ENCODE results near the gene CDK14. TPM values are rescaled to one million over a fixed set of nuclear protein-coding genes. Genes with fewer than 3 reads are reported as not detected.

Gene CDK14
- total and polyA plus RNA-seq, 2 of the 8 experiments (the other 6 are each of a cell fraction or from before 2014, with no cell fraction given), result 5.5 to 47.3 TPM

- H2BK12ac ChIP-seq (ENCODE audit: low read depth, low read length), result no peak overlapping the region
- no peak overlapping the region for H3K4me3 ChIP-seq (ENCODE audit: extremely low read depth in 1 of 4, insufficient read depth in 2 of 4, low read depth in 3 of 4, low read length in 4 of 4)
- H3K79me1 ChIP-seq (ENCODE audit: low read depth, low read length), result no peaks in the 10 kb centered on the region
- H3K36me3 ChIP-seq (ENCODE audit: control insufficient read depth in 2 of 4, insufficient read depth in 4 of 4, low read length in 3 of 4), result no peaks in the 10 kb centered on the region
- H3K4me1 ChIP-seq (replicated peaks in 1 of 4; ENCODE audit: control insufficient read depth in 3 of 4, insufficient read depth in 4 of 4, low read length in 3 of 4), result no peaks in the 10 kb centered on the region
- CTCF ChIA-PET (ENCODE audit: partially characterized antibody), result interaction anchor here (0.6 kb wide), 2 partner anchors 477 to 651 kb away, joined by 3 read pairs; no protein-coding TSS in a partner anchor
- H3K4me2 ChIP-seq (ENCODE audit: insufficient read depth in 1 of 2, low read depth in 2 of 2, low read length in 2 of 2), result no peak overlapping the region
- H3K23me2 ChIP-seq (ENCODE audit: low read depth, low read length), result no peaks in the 10 kb centered on the region
- no peak overlapping the region for H2AFZ ChIP-seq (ENCODE audit: low read length)
- no peaks in the 10 kb centered on the region for H3K27me3 ChIP-seq (replicated peaks in 1 of 4; ENCODE audit: control insufficient read depth in 3 of 4, extremely low read depth in 1 of 4, insufficient read depth in 3 of 4, low read length in 3 of 4)
- no peak for TF ChIP-seq RNF2 (IDR thresholded peaks at IDR 0.05; ENCODE audit: borderline replicate concordance, low read depth, low read length, missing control alignments, poor library complexity, severe bottlenecking)
- TF ChIP-seq KDM5A (IDR thresholded peaks at IDR 0.05; ENCODE audit: low read length), result no peak
- no peak for TF ChIP-seq SP4 (IDR thresholded peaks at IDR 0.05; ENCODE audit: low read length)
- TF ChIP-seq HDAC2 (IDR thresholded peaks at IDR 0.05; ENCODE audit: borderline replicate concordance in 1 of 2, low read depth in 2 of 2, low read length in 2 of 2), result no peak
- no peak for TF ChIP-seq EGR1 (IDR thresholded peaks at IDR 0.05; ENCODE audit: borderline replicate concordance, low read depth, low read length)
- TF ChIP-seq, protein P1, sequence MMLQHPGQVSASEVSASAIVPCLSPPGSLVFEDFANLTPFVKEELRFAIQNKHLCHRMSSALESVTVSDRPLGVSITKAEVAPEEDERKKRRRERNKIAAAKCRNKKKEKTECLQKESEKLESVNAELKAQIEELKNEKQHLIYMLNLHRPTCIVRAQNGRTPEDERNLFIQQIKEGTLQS (IDR thresholded peaks at IDR 0.05; ENCODE audit: insufficient read depth, low read depth, low read length), result no peak
- no peak for TF ChIP-seq YY1 (IDR thresholded peaks at IDR 0.05; ENCODE audit: low read depth, low read length)
- TF ChIP-seq SIN3A (conservative IDR thresholded peaks at IDR 0.05 in 1 of 2, IDR thresholded peaks at IDR 0.05 in 1 of 2; ENCODE audit: low read depth in 1 of 2, low read length in 2 of 2), result no peak
- no peak for TF ChIP-seq ZNF274 (IDR thresholded peaks at IDR 0.05; ENCODE audit: borderline replicate concordance, extremely low read depth, low read length)
- no peak overlapping the region for H3K18ac ChIP-seq (ENCODE audit: extremely low read depth, low read length)
- no peak overlapping the region for H3K14ac ChIP-seq (ENCODE audit: insufficient read length)
- no peaks in the 10 kb centered on the region for H4K20me1 ChIP-seq (replicated peaks in 1 of 2; ENCODE audit: control insufficient read depth in 1 of 2, insufficient read depth in 2 of 2, low read length in 2 of 2)
- H3K27ac ChIP-seq (ENCODE audit: low read depth, low read length), result no peak overlapping the region
- 90% methylated on average over 3 of the region's 3 CpGs; no CpG with 5 or more reads in 1 of the 2 experiments for WGBS, 2 experiments (ENCODE audit: extremely low coverage in 1 of 2, insufficient coverage in 1 of 2, insufficient read length in 1 of 2, insufficient replicate concordance in 2 of 2, low coverage in 1 of 2, low lambda C conversion rate in 2 of 2, missing lambda C conversion rate in 1 of 2)
- POLR2A ChIA-PET (ENCODE audit: partially characterized antibody), result no interaction called here
- H2BK15ac ChIP-seq (ENCODE audit: low read length), result no peak overlapping the region
- H3K4ac ChIP-seq (replicated peaks; ENCODE audit: insufficient read length, low read depth, low read length), result no peak overlapping the region
- no peak overlapping the region for H3K9ac ChIP-seq (replicated peaks in 1 of 4; ENCODE audit: extremely low read depth in 1 of 4, low read depth in 3 of 4, low read length in 3 of 4)
- H2BK5ac ChIP-seq (ENCODE audit: low read depth, low read length), result no peak overlapping the region
- no peak overlapping the region for H2BK20ac ChIP-seq (ENCODE audit: low read length)
- H3K9me3 ChIP-seq (ENCODE audit: insufficient read depth in 2 of 2, low read depth in 1 of 2, low read length in 1 of 2), result no peaks in the 10 kb centered on the region
- H3K79me2 ChIP-seq (ENCODE audit: control insufficient read depth in 1 of 2, insufficient read depth in 2 of 2, low read length in 2 of 2), result no peaks in the 10 kb centered on the region
- no peak overlapping the region for H4K8ac ChIP-seq (ENCODE audit: extremely low read depth, insufficient read depth, low read length)
- H4K5ac ChIP-seq (ENCODE audit: insufficient read length, low read depth, low read length), result no peak overlapping the region
- DNase-seq (ENCODE audit: low read depth in 1 of 2, low spot score in 2 of 2) (no peak), FAIRE-seq (no peak)
- H2BK120ac ChIP-seq (replicated peaks; ENCODE audit: low read depth, low read length), result no peak overlapping the region
- no peak overlapping the region for H4K91ac ChIP-seq (replicated peaks; ENCODE audit: insufficient read length, low read length)
- no peak overlapping the region for H2AK5ac ChIP-seq (ENCODE audit: low read depth, low read length)
- no peak overlapping the region for H3K23ac ChIP-seq (ENCODE audit: insufficient read length)
- no peak overlapping the region for H3K56ac ChIP-seq (replicated peaks; ENCODE audit: insufficient read length, low read depth, low read length)
Measured at GRCh38 chr7:90755041-90755440, 158.9 kb downstream of the CDK14 start.
